NB4 (cell line): Measurements from ENCODE around the gene GCAT.
A peak's percentile ranks its signal among the peaks of the same experiment; 100 is the strongest.

Source experiments
- DNase-seq: peaks from one replicate; pipeline ENCODE4 v3.0.0; 2010; ENCODE audit warnings: low read depth
- H3K4me3 ChIP-seq: one replicate; pipeline ENCODE4 v1.5.1; 2011; ENCODE audit warnings: mild to moderate bottlenecking, low read depth, low read length, moderate library complexity
- CTCF ChIP-seq: IDR thresholded peaks from one replicate; pipeline ENCODE4 v1.5.1; 2012; ENCODE audit warnings: low read depth, low read length
- MAX ChIP-seq: IDR thresholded peaks from 2 replicates; pipeline ENCODE4 v1.6.1; 2011; ENCODE audit warnings: low read depth, low read length
- MYC ChIP-seq: IDR thresholded peaks from 2 replicates; pipeline ENCODE4 v1.6.1; 2011; ENCODE audit warnings: low read depth, low read length
- POLR2A ChIP-seq: IDR thresholded peaks from 2 replicates; pipeline ENCODE4 v1.6.1; 2011; ENCODE audit warnings: mild to moderate bottlenecking; ENCODE audit not compliant: insufficient read length; ENCODE audit errors: extremely low read depth

GCAT gene

GRCh38 chr22:37811867-37812266 is 4.1 kb downstream of the GCAT start:
- no peak overlapping the region for H3K4me3 ChIP-seq
- TF ChIP-seq MAX, result no peak
- TF ChIP-seq CTCF, result no peak
- no peak for TF ChIP-seq POLR2A
- no peak for TF ChIP-seq MYC
- no peak for DNase-seq

- TF ChIP-seq CTCF (no peak), POLR2A (no peak), MYC (no peak), MAX (no peak)
- no peak for DNase-seq
- no peak overlapping the region for H3K4me3 ChIP-seq
Observed at GRCh38 chr22:37812869-37813678, 5.3 kb downstream of the GCAT start.

GRCh38 chr22:37815593-37815992 is 7.9 kb downstream of the GCAT start:
- H3K4me3 ChIP-seq, result no peak overlapping the region
- TF ChIP-seq MYC, result no peak
- no peak for DNase-seq

- TF ChIP-seq MAX (no peak), CTCF (no peak), MYC (no peak), POLR2A (no peak)
- no peak overlapping the region for H3K4me3 ChIP-seq
- DNase-seq, result no peak
Observed at GRCh38 chr22:37816543-37817180, 8.9 kb downstream of the GCAT start.

GRCh38 chr22:37817705-37818408 is 10.1 kb downstream of the GCAT start:
- TF ChIP-seq POLR2A (no peak), CTCF (peak; percentile 82), MAX (no peak), MYC (no peak)
- no peak overlapping the region for H3K4me3 ChIP-seq
- peak; percentile 74 for DNase-seq

- H3K4me3 ChIP-seq, result no peak overlapping the region
- TF ChIP-seq POLR2A (no peak), CTCF (no peak), MYC (no peak), MAX (no peak)
Observed at GRCh38 chr22:37818409-37819104, 10.8 kb downstream of the GCAT start.

More at GRCh38 chr22:37818409-37819104, 10.8 kb downstream of the GCAT start:
- DNase-seq, result no peak
